HFF-Myc (cell line): ENCODE data around the gene LAYN.

Experiments used
- DNase-seq: peaks from one replicate; pipeline ENCODE4 v3.0.0-alpha.2; 2011; ENCODE audit warnings: low read depth; ENCODE audit errors: extremely low read depth
- H3K4me3 ChIP-seq: replicated peaks from 2 replicates; pipeline ENCODE4 v1.5.1; 2011; ENCODE audit warnings: low read depth, mild to moderate bottlenecking, control low read depth, low read length
- CTCF ChIP-seq: IDR thresholded peaks from 2 replicates; pipeline ENCODE4 v1.5.1; 2012; ENCODE audit warnings: mild to moderate bottlenecking, low read depth, low read length, control low read depth; ENCODE audit errors: missing control alignments

LAYN gene

GRCh38 chr11:111602865-111603610 is 62.5 kb downstream of the LAYN start:
- H3K4me3 ChIP-seq: peak overlapping the region; percentile 74
- TF ChIP-seq CTCF: no peak
- DNase-seq: no peak

GRCh38 chr11:111603611-111604130 is 63.2 kb downstream of the LAYN start:
- peak overlapping the region; percentile 74 for H3K4me3 ChIP-seq
- no peak for DNase-seq
- TF ChIP-seq CTCF: no peak

GRCh38 chr11:111604392-111605009 is 64.0 kb downstream of the LAYN start:
- no peak for DNase-seq
- peak; percentile 46 for TF ChIP-seq CTCF
- peak overlapping the region; percentile 74; the same call in 1 of the 2 replicates for H3K4me3 ChIP-seq

GRCh38 chr11:111605681-111606080 is 65.2 kb downstream of the LAYN start:
- no peak for TF ChIP-seq CTCF
- no peak overlapping the region for H3K4me3 ChIP-seq
- no peak for DNase-seq

GRCh38 chr11:111606986-111607385 is 66.5 kb downstream of the LAYN start:
- DNase-seq: no peak
- H3K4me3 ChIP-seq: no peak overlapping the region
- TF ChIP-seq CTCF: no peak

- DNase-seq: no peak
- H3K4me3 ChIP-seq: no peak overlapping the region
- no peak for TF ChIP-seq CTCF
These were observed 67.2 kb downstream of the LAYN start for GRCh38 chr11:111607751-111608150.
